OCI-LY1 (cell line): ENCODE data around the gene HSF5.

Source experiments
- H2AFZ ChIP-seq: fragments of 200-600 bp; sonication (generic), shearing (Covaris generic); 2 replicates; pipeline ENCODE4 v1.6.0; 2014; ENCODE audit warnings: antibody characterized with exemption, mild to moderate bottlenecking, low read length
- H3F3A ChIP-seq: fragments of 200-600 bp; sonication (generic), shearing (Covaris generic); 2 replicates; pipeline ENCODE4 v1.6.0; 2014; ENCODE audit warnings: mild to moderate bottlenecking, antibody characterized with exemption, low read length, moderate library complexity; ENCODE audit not compliant: insufficient read depth
- H3K27ac ChIP-seq: fragments of 200-600 bp; sonication (generic); 2 replicates; pipeline ENCODE4 v1.5.1; 2014; ENCODE audit warnings: low read length, mixed run types, mild to moderate bottlenecking, low read depth; ENCODE audit not compliant: poor library complexity, severe bottlenecking
- H3K27me3 ChIP-seq: fragments of 200-600 bp; sonication (generic); 2 replicates; pipeline ENCODE4 v1.6.0; 2014; ENCODE audit warnings: antibody characterized with exemption, mild to moderate bottlenecking, low read length, moderate library complexity; ENCODE audit not compliant: insufficient read depth
- H3K36me3 ChIP-seq: fragments of 200-600 bp; sonication (generic); 2 replicates; pipeline ENCODE4 v1.6.1; 2014; ENCODE audit warnings: mild to moderate bottlenecking, antibody characterized with exemption, low read length, moderate library complexity, mixed read lengths; ENCODE audit not compliant: insufficient read depth
- H3K4me1 ChIP-seq: fragments of 200-600 bp; sonication (generic); 2 replicates; pipeline ENCODE4 v1.5.1; 2014; ENCODE audit warnings: mild to moderate bottlenecking, low read length, moderate library complexity; ENCODE audit not compliant: insufficient read depth, severe bottlenecking
- H3K4me2 ChIP-seq: fragments of 200-600 bp; sonication (generic), shearing (Covaris generic); 2 replicates; pipeline ENCODE4 v1.6.1; 2014; ENCODE audit warnings: low read length
- H3K4me3 ChIP-seq: fragments of 200-600 bp; sonication (generic); 2 replicates; pipeline ENCODE4 v1.5.1; 2014; ENCODE audit warnings: low read length, low read depth, mild to moderate bottlenecking, mixed read lengths; ENCODE audit not compliant: poor library complexity, severe bottlenecking
- H3K79me2 ChIP-seq: fragments of 200-600 bp; shearing (Covaris generic); 2 replicates; pipeline ENCODE4 v1.6.1; 2016; ENCODE audit warnings: mixed run types, low read length, mixed read lengths; ENCODE audit not compliant: insufficient read depth
- H3K9ac ChIP-seq: fragments of 200-600 bp; sonication (generic), shearing (Covaris generic); 2 replicates; pipeline ENCODE4 v1.6.1; 2014; ENCODE audit warnings: mild to moderate bottlenecking, low read length, mixed read lengths
- H3K9me2 ChIP-seq: fragments of 200-600 bp; sonication (generic), shearing (Covaris generic); 2 replicates; pipeline ENCODE4 v1.6.1; 2014; ENCODE audit warnings: low read depth, mild to moderate bottlenecking, low read length, mixed read lengths
- H3K9me3 ChIP-seq: fragments of 200-600 bp; shearing (Covaris generic); 2 replicates; pipeline ENCODE4 v1.6.1; 2014; ENCODE audit warnings: low read length, mixed read lengths
- H4K20me1 ChIP-seq: fragments of 200-600 bp; sonication (generic), shearing (Covaris generic); 2 replicates; pipeline ENCODE4 v1.6.0; 2016; ENCODE audit warnings: mild to moderate bottlenecking, low read length; ENCODE audit not compliant: insufficient read depth
- EZH2 ChIP-seq: fragments of 200-600 bp; sonication (generic), shearing (Covaris generic); IDR thresholded peaks from 2 replicates; pipeline ENCODE4 v1.8.0; 2017; ENCODE audit warnings: borderline replicate concordance, mixed run types, mild to moderate bottlenecking, antibody characterized with exemption, low read length, moderate library complexity, mixed read lengths
- TF ChIP-seq, protein P1 (sequence below): fragments of 200-600 bp; sonication (generic), shearing (Covaris generic); IDR thresholded peaks from 2 replicates; pipeline ENCODE4 v1.5.1; 2017; ENCODE audit warnings: mild to moderate bottlenecking, antibody characterized with exemption, low read length, moderate library complexity, mixed read lengths

HSF5 gene

GRCh38 chr17:58414596-58414997, 73.6 kb downstream of the HSF5 start:
- TF ChIP-seq EZH2 = no peak
- TF ChIP-seq, protein P1, sequence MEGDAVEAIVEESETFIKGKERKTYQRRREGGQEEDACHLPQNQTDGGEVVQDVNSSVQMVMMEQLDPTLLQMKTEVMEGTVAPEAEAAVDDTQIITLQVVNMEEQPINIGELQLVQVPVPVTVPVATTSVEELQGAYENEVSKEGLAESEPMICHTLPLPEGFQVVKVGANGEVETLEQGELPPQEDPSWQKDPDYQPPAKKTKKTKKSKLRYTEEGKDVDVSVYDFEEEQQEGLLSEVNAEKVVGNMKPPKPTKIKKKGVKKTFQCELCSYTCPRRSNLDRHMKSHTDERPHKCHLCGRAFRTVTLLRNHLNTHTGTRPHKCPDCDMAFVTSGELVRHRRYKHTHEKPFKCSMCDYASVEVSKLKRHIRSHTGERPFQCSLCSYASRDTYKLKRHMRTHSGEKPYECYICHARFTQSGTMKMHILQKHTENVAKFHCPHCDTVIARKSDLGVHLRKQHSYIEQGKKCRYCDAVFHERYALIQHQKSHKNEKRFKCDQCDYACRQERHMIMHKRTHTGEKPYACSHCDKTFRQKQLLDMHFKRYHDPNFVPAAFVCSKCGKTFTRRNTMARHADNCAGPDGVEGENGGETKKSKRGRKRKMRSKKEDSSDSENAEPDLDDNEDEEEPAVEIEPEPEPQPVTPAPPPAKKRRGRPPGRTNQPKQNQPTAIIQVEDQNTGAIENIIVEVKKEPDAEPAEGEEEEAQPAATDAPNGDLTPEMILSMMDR = no peak
- no peaks in the 10 kb centered on the region for H3K36me3 ChIP-seq
- H3K27ac ChIP-seq = no peak overlapping the region
- no peaks in the 10 kb centered on the region for H4K20me1 ChIP-seq
- H3K9ac ChIP-seq = no peak overlapping the region
- H3K27me3 ChIP-seq = no peaks in the 10 kb centered on the region
- peaks cover 12% of the 10 kb centered on the region for H3K4me1 ChIP-seq
- no peaks in the 10 kb centered on the region for H3K79me2 ChIP-seq
- no peak overlapping the region for H2AFZ ChIP-seq
- no peak overlapping the region for H3K4me3 ChIP-seq
- no peaks in the 10 kb centered on the region for H3K9me2 ChIP-seq
- no peak overlapping the region for H3K4me2 ChIP-seq
- H3K9me3 ChIP-seq = no peaks in the 10 kb centered on the region
- no peaks in the 10 kb centered on the region for H3F3A ChIP-seq

DNA sequence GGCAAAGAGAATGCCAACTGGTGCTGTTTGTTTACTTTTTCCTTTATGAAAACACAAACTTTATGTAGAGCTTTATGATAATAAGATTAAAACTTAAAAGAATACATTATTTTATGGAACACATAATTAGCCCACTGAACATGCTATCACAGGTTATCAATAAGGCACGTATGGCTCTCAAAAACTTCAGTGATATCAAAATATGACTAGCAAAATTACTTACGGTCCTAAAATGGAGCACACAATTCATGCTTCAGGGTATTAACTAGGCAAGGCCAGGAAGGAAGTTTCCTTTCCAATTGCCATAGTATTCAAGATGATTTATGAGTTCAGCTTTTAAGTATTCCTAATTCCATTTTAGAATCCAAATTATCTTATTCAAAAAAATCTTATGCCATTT, 74.5 kb downstream of the HSF5 start:
- Histone ChIP-seq H3K9ac (no peak overlapping the region), H3K4me3 (no peak overlapping the region), H4K20me1 (no peaks in the 10 kb centered on the region), H3K9me2 (no peaks in the 10 kb centered on the region), H3K27me3 (no peaks in the 10 kb centered on the region), H3K9me3 (no peaks in the 10 kb centered on the region), H3K27ac (no peak overlapping the region), H3K79me2 (no peaks in the 10 kb centered on the region), H3F3A (no peaks in the 10 kb centered on the region), H3K36me3 (no peaks in the 10 kb centered on the region), H3K4me2 (no peak overlapping the region), H3K4me1 (peaks cover 12% of the 10 kb centered on the region), H2AFZ (no peak overlapping the region)
- TF ChIP-seq EZH2 = no peak
- TF ChIP-seq, protein P1 = no peak

DNA sequence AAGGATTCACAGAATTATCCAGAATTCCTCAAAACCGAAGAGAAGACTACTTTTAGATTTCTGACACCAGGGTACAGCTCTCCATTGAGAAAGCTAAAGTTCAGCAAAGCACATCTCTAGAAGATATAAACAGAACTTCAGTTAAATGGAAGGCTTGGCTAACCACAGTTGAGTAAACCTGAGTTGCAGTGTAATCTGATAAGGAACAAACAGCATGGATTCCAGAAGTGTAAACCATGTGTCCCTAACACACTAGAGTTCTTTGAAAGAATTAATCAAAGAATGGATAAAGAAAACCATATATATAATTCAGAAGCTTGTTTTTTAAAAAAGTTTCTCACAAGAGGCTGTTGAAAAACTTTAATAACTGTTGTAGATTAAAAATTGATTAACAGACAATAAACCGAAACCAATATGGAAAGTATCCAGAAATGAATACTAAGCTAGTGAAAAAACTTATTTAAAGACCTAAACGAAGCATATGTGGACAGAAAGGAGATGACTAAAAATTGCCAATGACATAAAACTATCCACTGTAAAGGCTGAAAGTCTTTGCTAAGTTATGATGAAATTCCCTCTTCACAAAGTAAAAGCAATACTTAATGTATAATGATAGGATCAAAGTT, 75.1 kb downstream of the HSF5 start:
- TF ChIP-seq, protein P1 = no peak
- TF ChIP-seq EZH2 = no peak
- no peak overlapping the region for H3K4me2 ChIP-seq
- no peaks in the 10 kb centered on the region for H3K79me2 ChIP-seq

More for the DNA sequence above, 75.1 kb downstream of the HSF5 start:
- Histone ChIP-seq H3F3A (no peaks in the 10 kb centered on the region), H3K4me3 (no peak overlapping the region), H3K9ac (no peak overlapping the region), H4K20me1 (no peaks in the 10 kb centered on the region), H3K9me2 (no peaks in the 10 kb centered on the region), H3K27me3 (no peaks in the 10 kb centered on the region), H3K4me1 (peaks cover 11% of the 10 kb centered on the region), H3K9me3 (no peaks in the 10 kb centered on the region), H3K27ac (no peak overlapping the region), H2AFZ (no peak overlapping the region), H3K36me3 (no peaks in the 10 kb centered on the region)
